GM21360 (cell line): ENCODE measurements around the gene MYLIP.
A peak's percentile ranks its signal among the peaks of the same experiment; 100 is the strongest.

Source experiments
- ATAC-seq: cut with Tn5 transposase; IDR thresholded peaks from one replicate; pipeline ENCODE4 v1.9.1; 2021; ENCODE audit warnings: mild to moderate bottlenecking, moderate library complexity; ENCODE audit not compliant: unreplicated experiment

MYLIP gene

GRCh38 chr6:16106991-16107787, 21.7 kb upstream of the MYLIP start:
- no peak for ATAC-seq

GRCh38 chr6:16108419-16108818, 20.5 kb upstream of the MYLIP start:
- ATAC-seq = no peak

GRCh38 chr6:16108921-16109658, 19.8 kb upstream of the MYLIP start:
- no peak for ATAC-seq

GRCh38 chr6:16109659-16110305, 19.1 kb upstream of the MYLIP start:
- no peak for ATAC-seq

- no peak for ATAC-seq
Observed at GRCh38 chr6:16118825-16119224, 10.1 kb upstream of the MYLIP start.

- no peak for ATAC-seq
Observed at GRCh38 chr6:16121339-16121738, 7.5 kb upstream of the MYLIP start.

- ATAC-seq = no peak
Observed at GRCh38 chr6:16122197-16122596, 6.7 kb upstream of the MYLIP start.

GRCh38 chr6:16124198-16125180, 4.4 kb upstream of the MYLIP start:
- ATAC-seq = no peak

GRCh38 chr6:16126056-16126455, 2.8 kb upstream of the MYLIP start:
- no peak for ATAC-seq

- ATAC-seq = no peak
Observed at GRCh38 chr6:16126861-16127260, 2.0 kb upstream of the MYLIP start.

GRCh38 chr6:16127471-16127870, 1.4 kb upstream of the MYLIP start:
- ATAC-seq = no peak

- ATAC-seq = peak; percentile 2
Observed at GRCh38 chr6:16129623-16130401, 926 bp downstream of the MYLIP start.

GRCh38 chr6:16130437-16130891, 1.6 kb downstream of the MYLIP start:
- no peak for ATAC-seq

- peak; percentile 52 for ATAC-seq
Observed at GRCh38 chr6:16130932-16131387, 2.1 kb downstream of the MYLIP start.

- ATAC-seq = no peak
Observed at GRCh38 chr6:16132909-16133308, 4.0 kb downstream of the MYLIP start.

- no peak for ATAC-seq
Observed at GRCh38 chr6:16134430-16134829, 5.5 kb downstream of the MYLIP start.

GRCh38 chr6:16135066-16135465, 6.2 kb downstream of the MYLIP start:
- no peak for ATAC-seq

GRCh38 chr6:16136091-16136490, 7.2 kb downstream of the MYLIP start:
- ATAC-seq = no peak

- no peak for ATAC-seq
Observed at GRCh38 chr6:16136621-16137450, 8.0 kb downstream of the MYLIP start.
